Transverse colon (tissue), 3 donors: Measurements from ENCODE around the gene CDH13.

ENCODE experiments used
- CTCF ChIP-seq, 5 experiments: fragments of 200-600 bp in 3 of 5; fragments of 450-650 bp in 2 of 5; sonication (generic) in 3 of 5; IDR thresholded peaks; 1 replicate in 2 of 5; 2 replicates in 3 of 5; pipeline ENCODE4 v1.5.1; 2016 to 2017; ENCODE audit warnings: antibody characterized with exemption in 5 of 5, inconsistent platforms in 3 of 5, mild to moderate bottlenecking in 2 of 5, moderate library complexity in 1 of 5
- POLR2A ChIP-seq: fragments of 450-650 bp; IDR thresholded peaks from one replicate; pipeline ENCODE4 v1.6.1; 2016; ENCODE audit warnings: antibody characterized with exemption, mild to moderate bottlenecking, moderate library complexity

GRCh38 chr16:82880346-82880745 lies 253.6 kb downstream of the CDH13 start:
- no peak for TF ChIP-seq CTCF (IDR thresholded peaks at IDR 0.05)
- no peak for TF ChIP-seq POLR2A
